HG03108 (cell line): Measurements from ENCODE around the gene ENDOV.

Source experiments
- ATAC-seq: cut with Tn5 transposase; IDR thresholded peaks from one replicate; pipeline ENCODE4 v1.9.1; 2021; ENCODE audit warnings: moderate library complexity; ENCODE audit not compliant: unreplicated experiment

The ENDOV gene

GRCh38 chr17:80480248-80480647, 65.3 kb downstream of the ENDOV start:
- ATAC-seq = no peak

DNA sequence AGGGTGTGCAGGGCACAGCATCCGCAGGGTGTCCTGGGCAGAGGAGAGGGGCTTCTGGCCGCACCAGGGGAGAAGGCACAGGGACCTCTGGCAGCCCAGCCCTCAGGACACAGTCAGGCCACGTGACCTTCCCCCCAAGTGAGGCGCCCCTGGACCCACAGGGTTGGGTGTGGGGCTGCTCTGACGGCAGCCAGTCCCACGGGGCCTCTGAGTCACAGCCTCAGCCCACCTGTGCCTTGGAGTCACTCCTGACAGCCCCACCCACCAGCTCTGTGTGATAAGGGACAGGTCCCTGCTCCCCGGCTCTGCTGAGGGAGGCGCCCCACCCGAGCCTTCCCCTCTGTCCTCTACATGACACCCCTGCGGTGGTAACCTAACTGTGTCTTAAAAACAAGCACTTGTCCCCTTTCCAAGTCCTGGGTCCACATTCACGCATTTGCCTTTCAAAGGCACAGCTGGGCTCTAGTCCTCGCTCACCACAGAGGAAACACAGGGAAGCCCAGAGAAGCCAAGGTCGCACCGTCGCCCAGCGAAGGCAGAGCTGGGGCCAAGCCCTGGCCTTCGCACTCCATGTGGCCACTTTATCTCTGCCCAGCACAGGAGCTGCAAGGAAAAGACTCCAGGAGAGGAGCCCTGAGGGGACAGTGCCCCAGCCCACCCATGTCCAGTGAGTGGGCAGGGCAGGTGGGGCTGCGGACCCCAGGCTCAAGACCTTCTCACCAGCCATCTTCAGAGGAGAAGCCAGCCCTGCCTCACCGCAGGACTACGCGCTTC, 66.5 kb downstream of the ENDOV start:
- ATAC-seq = no peak

GRCh38 chr17:80482058-80482318, 67.0 kb downstream of the ENDOV start:
- ATAC-seq = no peak

DNA sequence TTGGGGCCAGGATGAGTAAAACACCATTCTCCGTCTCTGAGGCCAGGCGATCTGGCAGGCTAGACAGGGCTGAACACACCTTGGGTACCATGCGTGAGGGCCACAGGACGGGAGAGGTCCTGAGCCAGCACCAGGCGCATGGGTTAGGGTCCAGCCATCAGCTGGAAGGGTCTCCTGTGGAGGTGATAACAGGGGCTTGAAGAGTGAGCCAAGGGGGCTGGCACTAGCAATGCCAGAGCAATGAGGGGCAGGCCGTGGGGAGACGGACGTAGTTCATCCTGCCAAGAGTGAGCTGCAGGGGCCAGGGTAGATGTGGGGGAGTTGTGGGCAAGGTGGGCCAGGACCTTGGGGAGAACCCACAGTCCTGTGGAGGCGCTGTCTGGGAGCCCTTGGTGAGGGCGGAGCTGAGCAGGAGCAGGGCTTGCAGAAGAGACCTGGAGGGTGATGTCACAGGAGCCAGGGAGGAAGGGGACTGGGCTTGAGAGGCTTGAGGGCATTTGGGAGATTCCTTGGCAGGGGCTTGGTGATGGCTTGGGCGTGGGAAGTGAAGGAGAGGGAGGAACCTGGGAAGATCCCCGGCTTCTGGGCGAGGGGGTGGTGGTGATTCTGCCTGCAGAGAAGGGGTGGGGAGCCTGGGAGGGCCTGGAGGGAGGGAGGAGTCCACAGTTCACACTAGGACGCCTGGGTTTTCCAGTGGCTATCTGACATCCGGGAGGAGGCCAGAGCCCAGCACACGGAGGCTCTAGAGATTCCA, 67.8 kb downstream of the ENDOV start:
- no peak for ATAC-seq

DNA sequence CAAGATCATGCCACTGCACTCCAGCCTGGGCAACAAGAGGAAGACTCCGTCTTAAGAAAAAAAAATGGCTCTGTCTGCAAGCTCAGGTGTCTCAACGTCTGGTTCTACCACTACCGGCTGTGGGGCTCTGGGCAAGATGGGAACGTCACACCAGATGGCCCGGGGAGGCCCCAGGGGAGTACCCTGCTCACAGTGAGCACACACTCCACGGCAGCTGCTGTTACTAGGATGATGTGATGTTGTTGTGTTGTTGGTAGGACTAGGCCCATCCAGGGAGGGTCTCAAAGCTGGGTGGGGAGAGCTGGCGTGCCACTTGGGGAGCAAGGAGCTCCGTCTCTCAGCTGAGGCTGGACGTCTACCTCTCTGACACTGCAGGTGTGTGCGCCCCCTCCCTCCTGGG, 70.9 kb downstream of the ENDOV start:
- no peak for ATAC-seq

DNA sequence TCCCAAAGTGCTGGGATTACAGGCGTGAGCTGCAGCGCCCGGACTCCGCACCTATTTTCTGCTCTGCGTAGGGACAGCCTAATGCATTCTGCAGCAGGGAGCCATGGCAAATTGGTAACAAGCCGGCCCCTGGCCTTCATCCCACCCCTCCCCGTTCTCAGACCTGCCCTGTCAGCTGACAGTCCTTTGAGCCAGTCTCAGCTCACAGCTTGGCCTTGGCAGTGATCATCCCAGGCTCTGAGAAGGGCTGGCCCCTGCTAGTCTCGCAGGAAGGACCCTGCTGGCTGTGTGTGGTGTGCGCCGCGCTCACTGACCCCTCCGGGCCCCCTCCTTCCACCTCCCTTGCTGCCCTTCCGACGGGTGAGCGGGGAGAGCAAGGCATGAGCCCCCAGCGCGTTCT, 71.7 kb downstream of the ENDOV start:
- no peak for ATAC-seq

- no peak for ATAC-seq
Observed at GRCh38 chr17:80487511-80487910, 72.5 kb downstream of the ENDOV start.
